ENCODE data around the gene P2RY2. TPM values are rescaled to one million over a fixed set of nuclear protein-coding genes. Genes with fewer than 3 reads are reported as not detected.
A peak's percentile ranks its signal among the peaks of the same experiment; 100 is the strongest.
"Not testable (repeated sequence)": the region's sequence is repeated elsewhere in the genome, so short reads cannot be mapped to it uniquely, and the experiment has no call there.

The P2RY2 gene
- total RNA-seq, 1 donor from 2014 or later: 3.4 TPM

- DNase-seq (ENCODE audit: low read depth): peak; percentile 72
These were observed 48.0 kb downstream of the P2RY2 start for GRCh38 chr11:73265853-73266645.

DNA sequence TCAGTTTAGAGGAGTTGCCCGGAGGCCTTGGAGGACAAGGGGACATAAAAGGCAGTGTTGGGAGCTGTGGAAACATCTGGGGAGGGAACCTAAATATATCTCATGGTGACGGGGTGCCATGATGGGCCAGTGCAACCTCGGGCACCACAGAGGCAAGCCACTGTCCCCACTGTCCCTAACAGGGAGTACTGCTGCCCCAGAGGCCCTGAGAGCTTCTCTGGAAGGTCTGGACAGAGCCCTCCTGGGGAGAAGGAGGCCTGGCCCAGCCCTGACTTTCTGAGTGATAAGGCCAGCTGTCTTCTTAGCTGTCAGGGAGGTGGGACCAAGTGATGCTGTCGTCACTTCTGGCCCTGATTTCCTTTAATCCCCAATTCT lies 48.6 kb downstream of the P2RY2 start:
- DNase-seq (ENCODE audit: low read depth): peak; percentile 89

GRCh38 chr11:73267122-73267846 lies 49.2 kb downstream of the P2RY2 start:
- DNase-seq (ENCODE audit: low read depth): no peak

DNA sequence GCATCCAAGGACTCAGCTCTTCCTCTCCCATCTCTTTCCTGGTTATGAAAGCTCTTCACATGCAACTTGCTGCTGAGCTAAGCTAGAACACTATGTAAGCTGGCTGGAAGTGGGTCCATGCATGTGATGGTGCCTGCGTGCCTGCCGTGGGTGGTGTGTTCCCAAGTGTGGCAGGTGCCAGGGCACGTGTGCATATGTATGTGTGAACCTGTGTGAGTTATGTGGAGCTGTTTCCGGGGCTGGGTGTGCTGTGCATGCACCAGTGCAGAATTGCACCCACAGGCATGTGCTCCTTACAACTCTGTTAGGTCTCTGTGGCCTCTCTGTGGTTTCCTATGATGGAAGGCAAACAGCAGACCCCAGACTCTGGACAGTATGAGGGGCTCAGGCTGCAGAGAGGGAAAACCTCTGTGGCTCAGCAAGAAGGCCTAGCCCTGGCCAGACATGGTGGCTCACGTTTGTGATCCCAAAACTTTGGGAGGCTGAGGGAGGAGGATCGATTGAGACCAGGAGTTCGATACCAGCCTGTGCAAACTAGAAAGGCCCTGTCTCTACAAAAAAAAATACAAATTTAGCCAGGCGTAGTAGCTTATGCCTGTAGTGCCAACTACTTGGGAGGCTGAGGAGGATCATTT lies 49.9 kb downstream of the P2RY2 start:
- DNase-seq (ENCODE audit: low read depth): no peak

GRCh38 chr11:73268671-73269271 lies 50.7 kb downstream of the P2RY2 start:
- no peak for DNase-seq (ENCODE audit: low read depth)

DNA sequence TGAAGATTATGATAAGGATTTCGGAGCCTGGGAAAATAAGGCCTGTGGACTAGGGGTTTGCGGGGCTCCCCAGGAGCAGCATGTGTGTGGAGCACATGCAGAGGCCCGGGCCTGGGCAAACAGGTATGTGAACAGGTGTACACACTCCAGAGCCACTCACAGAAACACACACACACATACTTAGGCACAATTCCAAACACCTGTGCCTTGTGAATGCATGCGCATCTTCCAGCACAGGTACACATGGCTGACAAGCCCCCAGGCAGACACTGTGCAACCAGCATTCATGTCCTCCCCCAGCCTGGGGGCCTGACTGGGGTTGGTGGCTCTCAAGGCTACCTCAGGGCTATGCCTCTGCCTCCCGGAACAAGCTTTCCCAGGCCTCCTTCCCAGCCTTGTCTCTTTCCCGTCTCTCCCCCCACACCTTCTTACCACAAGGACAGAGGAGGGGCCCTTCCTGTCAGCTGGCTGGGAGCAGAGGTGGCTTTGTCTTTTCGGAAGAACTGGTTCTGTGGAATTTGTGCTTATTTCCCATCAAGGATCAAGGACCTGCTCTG lies 51.5 kb downstream of the P2RY2 start:
- DNase-seq (ENCODE audit: low read depth): no peak

- DNase-seq (ENCODE audit: low read depth): no peak
These were observed 52.2 kb downstream of the P2RY2 start for GRCh38 chr11:73270016-73270854.

GRCh38 chr11:73270855-73271477 lies 52.9 kb downstream of the P2RY2 start:
- no peak for DNase-seq (ENCODE audit: low read depth)

GRCh38 chr11:73271478-73271865 lies 53.4 kb downstream of the P2RY2 start:
- DNase-seq (ENCODE audit: low read depth): not testable (repeated sequence)

GRCh38 chr11:73271936-73272679 lies 54.0 kb downstream of the P2RY2 start, which contains the start of gene P2RY6:
Gene P2RY6, plus strand, starts transcription at chr11:73272338. Its CDS starts 24,181 bp downstream, at chr11:73296519.
- DNase-seq (ENCODE audit: low read depth): peak; percentile 74

DNA sequence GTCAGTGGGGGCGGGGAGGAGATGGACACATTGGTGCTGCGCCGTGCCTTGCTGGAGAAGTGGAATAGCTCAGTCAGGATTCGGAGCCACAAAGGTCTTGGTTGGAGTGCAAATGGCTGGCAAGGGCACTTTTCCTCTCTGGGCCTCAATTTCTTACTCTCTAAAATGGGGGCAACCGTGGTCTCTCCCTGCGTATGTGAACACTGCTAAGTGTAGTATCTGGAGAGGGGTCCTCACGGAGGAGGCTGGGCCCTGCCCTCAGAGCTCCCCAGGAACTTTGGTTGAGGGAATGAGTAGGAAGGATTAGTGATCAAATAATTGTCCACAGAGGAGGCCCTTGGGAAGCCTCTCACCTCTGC lies 54.6 kb downstream of the P2RY2 start:
- DNase-seq (ENCODE audit: low read depth): no peak

DNA sequence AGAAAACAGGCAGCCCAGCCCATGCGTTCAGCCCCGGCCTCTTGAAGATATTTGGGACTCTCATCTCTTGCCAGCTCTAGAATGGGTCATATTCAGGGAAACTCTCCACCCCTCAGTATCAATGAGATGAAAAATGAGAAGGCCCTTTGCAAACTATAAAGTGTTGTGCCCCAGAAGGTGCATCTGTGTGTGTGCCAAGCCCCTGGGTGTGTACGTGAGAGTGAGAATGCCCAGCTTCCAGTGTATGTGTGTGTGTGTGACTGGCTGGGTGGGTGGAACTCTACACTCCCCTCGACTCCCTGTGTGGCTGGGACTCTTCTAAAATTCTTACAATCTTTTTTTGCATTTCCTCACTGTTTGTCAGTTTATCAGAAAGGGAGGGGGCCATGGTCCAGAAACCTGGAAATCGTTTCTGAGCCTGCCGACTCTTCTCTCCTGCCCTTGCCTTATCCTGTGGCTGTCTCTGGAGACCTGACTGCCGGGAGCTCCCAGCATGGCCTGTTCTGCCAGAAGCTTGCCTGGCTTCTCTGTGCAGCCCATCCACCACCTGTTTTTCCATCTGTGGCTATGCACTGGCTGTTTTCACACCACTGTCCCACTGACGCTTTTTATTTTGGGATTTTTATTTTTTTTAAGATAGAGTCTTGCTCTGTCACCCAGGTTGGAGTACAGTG lies 55.3 kb downstream of the P2RY2 start:
- DNase-seq (ENCODE audit: low read depth): peak; percentile 61

DNA sequence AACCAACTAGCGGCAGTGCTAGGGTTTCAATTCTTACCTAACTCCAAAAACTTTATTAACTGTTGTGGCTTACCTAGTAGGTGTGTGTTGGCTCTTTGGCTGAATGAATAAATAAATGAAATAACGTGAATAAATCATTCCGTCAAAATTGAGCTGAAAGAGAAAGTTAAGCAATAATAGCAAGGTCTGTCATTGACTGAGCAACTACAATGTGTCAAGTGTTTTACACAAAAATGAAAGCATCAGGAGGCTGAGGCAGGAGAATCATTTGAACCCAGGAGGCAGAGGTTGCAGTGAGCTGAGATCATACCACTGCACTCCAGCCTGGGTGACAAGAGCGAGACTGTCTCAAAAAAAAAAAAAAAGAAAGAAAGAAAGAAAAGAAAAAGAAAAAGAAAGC lies 56.1 kb downstream of the P2RY2 start:
- DNase-seq (ENCODE audit: low read depth): not testable (repeated sequence)

GRCh38 chr11:73274722-73275380 lies 56.8 kb downstream of the P2RY2 start:
- DNase-seq (ENCODE audit: low read depth): peak; percentile 37

- no peak for DNase-seq (ENCODE audit: low read depth)
These were observed 57.3 kb downstream of the P2RY2 start for GRCh38 chr11:73275381-73275750.

- no peak for DNase-seq (ENCODE audit: low read depth)
These were observed 59.4 kb downstream of the P2RY2 start for GRCh38 chr11:73277467-73277866.

- no peak for DNase-seq (ENCODE audit: low read depth)
These were observed 62.5 kb downstream of the P2RY2 start for GRCh38 chr11:73280626-73281025.

- DNase-seq (ENCODE audit: low read depth): no peak
These were observed 63.2 kb downstream of the P2RY2 start for GRCh38 chr11:73281201-73281741.

All from myocyte (in vitro differentiated cells).